ENCODE measurements around the gene SLC10A7. TPM values are rescaled to one million over a fixed set of nuclear protein-coding genes. Genes with fewer than 3 reads are reported as not detected.

Gene SLC10A7
- total RNA-seq, 1 donor from 2014 or later = 6.5 TPM

DNA sequence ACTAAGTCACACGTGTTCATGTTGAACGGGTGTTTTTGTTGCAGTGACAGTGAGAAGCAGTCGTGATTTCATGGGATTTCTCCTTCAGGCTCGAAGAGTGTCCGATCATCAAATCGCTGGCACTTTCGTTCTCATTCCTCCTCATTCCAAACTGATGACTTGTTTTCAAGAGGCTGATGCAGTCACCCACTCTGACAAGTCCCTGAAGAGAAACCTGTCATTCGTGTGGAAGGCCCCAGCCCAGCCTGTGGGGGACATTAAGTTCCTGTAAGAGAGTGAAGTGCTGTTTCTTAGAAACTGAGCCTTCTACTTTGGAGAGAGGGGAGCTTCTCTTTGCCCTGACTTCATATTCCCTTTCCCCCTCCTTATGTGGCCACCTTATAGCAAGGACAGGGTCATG, 299.4 kb downstream of the SLC10A7 start:
- no peak for DNase-seq (ENCODE audit: low read depth in 2 of 2)

GRCh38 chr4:146214238-146214637, 307.5 kb downstream of the SLC10A7 start, which contains the start of gene REELD1:
REELD1 (plus strand) TSS chr4:146214538; CDS start chr4:146216953, 2,415 bp downstream.
- no peak for DNase-seq (ENCODE audit: low read depth in 2 of 2)

GRCh38 chr4:146212781-146213180, 309.0 kb downstream of the SLC10A7 start:
- DNase-seq (ENCODE audit: low read depth in 2 of 2) = no peak

DNA sequence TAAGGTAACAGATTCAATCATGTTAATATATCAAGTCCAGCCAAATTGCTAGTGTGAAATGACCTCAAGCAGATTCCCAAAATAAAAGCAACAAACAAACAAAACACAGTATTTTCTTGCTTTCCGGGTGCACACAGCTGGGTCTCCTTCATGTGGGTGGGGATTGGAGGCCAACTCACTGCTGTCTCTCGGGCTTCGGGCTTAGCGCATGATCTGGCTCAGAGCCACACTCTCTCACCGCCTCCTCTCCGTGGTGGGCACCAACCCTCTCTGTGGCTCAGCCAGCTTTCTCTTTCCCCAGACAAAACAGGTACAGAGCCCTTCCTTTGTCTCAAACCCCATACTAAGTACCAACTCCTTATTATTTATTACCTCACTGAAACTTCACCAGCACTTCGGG, 310.3 kb downstream of the SLC10A7 start:
- no peak for DNase-seq (ENCODE audit: low read depth in 2 of 2)

GRCh38 chr4:146210890-146211289, 310.9 kb downstream of the SLC10A7 start:
- DNase-seq (ENCODE audit: low read depth in 2 of 2) = no peak

DNA sequence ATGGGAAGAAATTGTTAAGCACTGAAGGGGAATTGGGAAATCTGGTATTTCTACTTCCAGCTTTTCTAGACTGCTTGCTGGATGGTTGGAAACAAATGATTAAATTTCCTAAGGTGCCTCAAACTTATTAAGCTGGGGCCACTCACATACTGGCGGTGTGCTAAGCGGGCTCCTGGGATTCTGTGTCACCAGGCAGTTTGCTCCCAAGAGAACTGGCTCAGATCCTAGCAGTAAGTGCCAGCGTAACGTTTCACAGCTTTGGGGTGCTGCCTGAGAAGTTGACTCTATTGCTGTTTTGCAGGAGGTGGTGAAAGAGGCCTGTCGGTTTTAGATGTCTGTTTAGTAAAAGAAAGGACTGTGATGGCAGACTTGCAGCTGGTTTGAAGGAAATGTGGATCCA, 314.3 kb downstream of the SLC10A7 start:
- DNase-seq (ENCODE audit: low read depth in 2 of 2) = no peak

Other genes starting within 250 kb of the SLC10A7 start
- not detected in 2 replicates for gene POU4F2, start 117.0 kb upstream of the SLC10A7 start, total RNA-seq